ENCODE measurements around the gene DBF4B.

The DBF4B gene

DNA sequence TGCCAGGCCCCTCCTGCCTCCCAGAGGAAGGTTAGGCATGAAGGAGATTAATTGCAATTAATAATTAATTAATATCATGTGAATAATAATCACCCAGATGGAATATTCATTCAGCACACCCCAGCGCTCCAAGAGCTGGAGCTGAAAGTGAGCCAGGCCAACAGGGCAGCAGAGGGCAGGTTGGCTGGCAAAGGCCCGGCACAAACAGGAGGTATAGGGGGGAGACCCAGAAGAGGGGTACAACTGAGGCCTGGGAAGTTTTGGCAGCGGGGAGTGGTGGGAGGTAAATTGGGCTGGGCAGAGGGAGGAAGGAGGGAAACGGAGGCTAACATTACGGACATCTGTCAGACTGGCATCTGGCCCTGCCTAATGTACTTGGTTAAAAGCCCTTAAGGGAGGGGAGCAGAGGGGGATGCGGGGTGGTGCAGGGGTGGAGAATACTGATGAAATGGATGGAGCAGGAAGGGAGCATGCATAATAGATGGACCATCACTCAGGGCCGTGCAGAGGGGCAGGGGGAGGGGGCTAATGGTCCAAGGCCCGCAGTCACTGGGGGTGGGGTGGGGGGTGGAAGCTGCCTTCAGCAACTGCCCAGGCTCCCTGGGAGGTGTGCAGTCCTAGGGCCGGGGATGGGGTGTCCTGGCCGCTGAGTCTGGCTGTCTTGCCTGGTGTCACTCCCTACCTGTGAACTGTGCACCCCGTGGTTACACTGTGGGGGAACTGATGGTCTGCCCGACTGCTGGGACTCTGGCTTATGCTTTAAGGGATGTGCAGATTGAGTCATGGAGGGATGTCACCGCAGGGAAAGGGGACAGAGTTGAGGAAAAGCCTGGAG is 52.2 kb downstream of the DBF4B start:
- no peak for DNase-seq

DNA sequence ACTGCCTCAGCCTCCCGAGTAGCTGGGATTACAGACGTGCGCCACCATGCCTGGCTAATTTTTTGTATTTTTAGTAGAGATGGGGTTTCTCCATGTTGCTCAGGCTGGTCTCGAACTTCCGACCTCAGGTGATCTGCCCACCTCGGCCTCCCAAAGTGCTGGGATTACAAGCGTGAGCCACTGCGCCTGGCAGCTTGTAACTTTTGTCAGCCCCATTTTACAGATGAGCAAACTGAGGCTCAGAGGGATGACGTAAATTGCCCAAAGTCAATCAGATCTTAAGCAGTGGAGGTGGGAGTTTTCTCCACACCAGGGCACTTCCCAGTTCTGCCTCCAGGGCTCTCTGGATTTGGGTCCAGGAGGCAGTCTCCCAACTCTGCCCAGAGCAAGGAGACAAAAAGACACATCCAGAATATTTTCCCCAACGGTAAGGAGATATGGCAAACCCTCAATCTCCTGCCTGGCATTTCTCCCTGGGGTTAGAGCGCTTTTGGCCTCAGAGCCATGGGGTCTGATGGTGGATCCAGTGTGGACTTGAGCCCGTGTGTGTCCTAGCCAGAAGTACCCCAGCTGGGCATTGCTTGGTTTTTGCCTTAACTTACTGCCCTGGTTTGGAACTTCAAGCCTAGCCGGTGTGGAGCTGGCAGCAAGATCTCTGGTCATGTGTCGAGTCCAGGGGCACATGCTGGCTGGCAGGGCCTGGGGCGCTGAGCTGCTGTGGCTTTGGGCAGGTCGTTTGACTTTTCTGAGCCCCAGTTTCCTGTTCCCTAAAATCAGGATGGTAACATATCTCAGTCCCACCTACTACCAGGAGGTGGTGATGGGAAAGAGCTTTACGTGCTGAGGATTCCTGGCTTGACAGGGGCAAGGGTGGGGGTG is 53.7 kb downstream of the DBF4B start:
- no peak for DNase-seq

- DNase-seq: no peak
Observed at GRCh38 chr17:44763170-44763569, 54.7 kb downstream of the DBF4B start.

- no peak for DNase-seq
Observed at GRCh38 chr17:44765965-44766364, 57.5 kb downstream of the DBF4B start.

- DNase-seq: no peak
Observed at GRCh38 chr17:44766409-44767038, 58.1 kb downstream of the DBF4B start.

- DNase-seq: no peak
Observed at GRCh38 chr17:44767493-44767892, 59.0 kb downstream of the DBF4B start.

GRCh38 chr17:44768505-44769142 is 60.2 kb downstream of the DBF4B start:
- DNase-seq: no peak

DNA sequence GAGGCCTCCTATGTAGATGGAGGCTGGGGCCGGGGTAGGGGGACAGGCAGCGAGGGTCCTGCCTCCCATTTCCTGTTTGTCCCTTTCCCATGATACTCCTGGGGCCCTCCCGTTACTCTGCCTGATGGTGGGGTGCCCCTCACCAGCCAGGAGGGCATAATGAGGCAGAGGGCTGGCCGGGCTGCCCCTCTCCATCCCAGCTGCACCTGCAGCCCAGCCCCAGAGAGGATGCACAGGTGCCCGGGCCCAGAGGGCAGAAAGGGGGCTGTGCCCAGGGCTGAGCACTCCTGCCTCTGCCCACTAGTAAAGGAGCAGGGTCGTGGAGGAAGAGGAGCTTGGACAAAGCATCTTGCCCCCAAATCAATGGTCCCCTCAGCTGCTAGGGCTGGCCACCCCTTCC is 60.8 kb downstream of the DBF4B start:
- no peak for DNase-seq

DNA sequence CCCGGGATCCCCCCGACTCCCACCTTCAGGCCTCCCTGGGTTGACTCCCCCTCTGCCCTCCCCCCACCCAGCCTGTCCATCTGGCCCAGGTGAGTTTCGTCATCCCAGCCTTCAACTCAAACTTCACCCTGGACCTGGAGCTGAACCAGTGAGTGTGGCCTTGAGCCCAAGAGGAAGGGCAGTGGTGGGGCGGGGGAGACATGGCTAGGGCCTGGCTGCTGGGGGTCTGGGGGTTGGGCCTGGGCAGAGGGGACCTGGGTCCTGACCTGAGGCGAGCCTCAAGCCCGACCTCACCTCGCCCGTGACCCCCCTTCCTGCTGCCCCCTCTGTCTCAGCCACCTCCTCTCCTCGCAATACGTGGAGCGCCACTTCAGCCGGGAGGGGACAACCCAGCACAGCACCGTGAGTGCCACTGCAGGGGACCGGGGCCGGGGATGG is 61.2 kb downstream of the DBF4B start:
- DNase-seq: no peak

DNA sequence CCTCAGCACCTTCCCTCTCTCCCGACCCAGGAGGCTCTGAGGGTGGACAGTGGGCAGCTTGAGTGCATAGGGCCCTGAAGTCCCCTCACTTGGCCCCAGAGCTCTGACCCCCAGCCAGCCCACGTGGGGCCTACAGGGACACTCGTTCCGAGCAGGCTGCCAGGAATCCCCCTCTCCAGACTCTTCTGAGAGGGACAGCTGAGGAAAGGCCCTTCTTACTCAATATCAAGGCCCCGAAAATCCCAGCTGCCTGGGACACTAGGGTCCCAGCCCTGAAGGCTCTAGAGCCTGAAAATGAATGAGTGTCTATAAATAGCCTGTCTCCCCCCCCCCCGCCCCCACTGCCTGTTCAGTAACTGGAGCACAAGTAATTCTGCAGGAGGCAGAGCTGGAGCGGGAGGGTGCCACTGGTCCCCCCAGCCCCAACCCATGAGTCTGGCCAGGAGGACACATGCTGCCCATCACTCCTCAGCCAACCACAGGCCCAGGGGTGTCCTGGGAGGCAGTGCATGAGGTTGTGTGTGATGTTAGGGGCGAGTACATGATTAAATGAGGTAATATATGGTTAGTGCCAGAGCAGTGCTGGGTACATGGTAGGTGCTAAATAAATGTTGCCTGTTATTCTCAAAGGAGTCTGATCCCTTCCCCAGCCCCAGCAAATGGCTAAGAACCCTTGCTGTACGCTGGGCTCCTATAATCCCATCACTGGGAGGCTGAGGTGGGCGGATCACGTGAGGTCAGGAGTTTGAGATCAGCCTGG is 61.9 kb downstream of the DBF4B start:
- DNase-seq: no peak

DNA sequence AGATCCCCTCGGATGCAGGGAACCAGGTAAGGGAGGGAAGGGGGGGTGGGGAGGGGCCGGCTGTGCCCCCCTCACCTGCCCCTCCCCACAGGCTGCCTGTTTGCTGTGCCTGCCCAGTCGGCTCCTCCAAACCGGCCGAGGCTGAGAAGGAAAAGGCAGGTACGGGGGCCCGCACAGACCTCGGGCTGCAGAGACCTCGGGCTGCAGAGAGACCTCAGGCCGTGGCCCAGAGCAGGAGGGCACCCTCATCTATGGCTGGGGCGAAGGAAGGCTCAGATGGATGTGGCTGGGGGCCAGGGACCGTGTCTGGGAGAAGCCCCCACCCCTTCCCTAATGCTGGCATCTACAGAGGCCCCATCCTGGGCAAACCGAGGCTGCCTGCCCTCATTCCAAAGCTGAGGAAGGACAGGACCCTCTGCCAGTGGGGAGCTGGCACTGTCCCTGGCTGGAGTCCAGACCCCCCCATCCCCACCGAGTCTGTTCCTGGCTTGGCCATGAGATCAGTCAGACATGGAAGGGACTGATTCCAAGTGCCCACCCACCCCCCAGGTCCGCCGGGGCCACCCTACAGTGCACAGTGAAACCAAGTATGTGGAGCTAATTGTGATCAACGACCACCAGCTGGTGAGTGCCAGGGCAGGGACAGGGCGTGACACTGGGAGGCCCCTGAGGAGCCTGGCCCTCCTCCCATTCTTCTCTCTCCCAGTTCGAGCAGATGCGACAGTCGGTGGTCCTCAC is 64.0 kb downstream of the DBF4B start:
- no peak for DNase-seq

DNA sequence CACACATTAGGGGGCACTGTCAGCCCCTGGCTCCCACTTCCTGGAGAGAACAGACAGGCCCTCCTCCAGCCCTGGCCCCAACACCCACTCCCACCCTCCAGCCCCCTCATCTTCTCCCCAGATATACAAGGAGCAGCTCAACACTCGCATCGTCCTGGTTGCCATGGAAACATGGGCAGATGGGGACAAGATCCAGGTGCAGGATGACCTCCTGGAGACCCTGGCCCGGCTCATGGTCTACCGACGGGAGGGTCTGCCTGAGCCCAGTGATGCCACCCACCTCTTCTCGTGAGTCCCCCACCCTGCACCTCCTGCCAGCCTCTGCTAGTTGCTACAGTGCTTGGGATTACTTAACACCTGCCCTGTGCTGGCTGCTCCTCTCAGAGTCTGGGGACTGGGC is 64.7 kb downstream of the DBF4B start:
- no peak for DNase-seq

GRCh38 chr17:44774271-44775135 is 66.0 kb downstream of the DBF4B start:
- peak; percentile 76 for DNase-seq

DNA sequence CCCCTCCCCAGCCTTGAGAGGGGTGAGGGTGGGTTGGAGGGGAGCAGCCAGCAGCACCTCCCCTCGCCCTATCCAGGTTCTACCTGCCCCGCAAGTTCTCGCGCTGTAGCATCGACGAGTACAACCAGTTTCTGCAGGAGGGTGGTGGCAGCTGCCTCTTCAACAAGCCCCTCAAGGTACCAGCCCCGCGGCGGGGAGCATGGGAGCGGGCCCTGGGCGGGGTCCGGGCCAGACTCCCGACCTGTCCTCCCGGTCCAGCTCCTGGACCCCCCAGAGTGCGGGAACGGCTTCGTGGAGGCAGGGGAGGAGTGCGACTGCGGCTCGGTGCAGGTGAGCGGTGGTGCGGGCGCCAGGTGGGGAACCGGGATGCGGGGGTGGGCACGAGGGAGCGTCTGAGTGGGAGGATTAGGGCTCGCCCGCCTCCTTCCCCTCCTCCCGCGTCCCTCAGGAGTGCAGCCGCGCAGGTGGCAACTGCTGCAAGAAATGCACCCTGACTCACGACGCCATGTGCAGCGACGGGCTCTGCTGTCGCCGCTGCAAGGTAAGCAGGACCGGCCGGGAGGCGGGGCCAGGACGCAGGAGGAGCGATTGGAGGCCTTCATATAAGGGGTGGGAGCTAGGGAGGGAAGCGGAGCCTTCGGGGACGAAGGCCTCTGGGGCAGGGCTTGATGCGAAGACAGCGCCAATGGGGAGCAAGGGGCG is 66.8 kb downstream of the DBF4B start:
- DNase-seq: peak; percentile 95

GRCh38 chr17:44775838-44776621 is 67.6 kb downstream of the DBF4B start:
- DNase-seq: no peak

GRCh38 chr17:44776628-44777393 is 68.3 kb downstream of the DBF4B start:
- no peak for DNase-seq

- no peak for DNase-seq
Observed at GRCh38 chr17:44777394-44778348, 69.2 kb downstream of the DBF4B start.

Data from activated CD4-positive, alpha-beta T cell treated with anti-CD3 and anti-CD28 coated beads for 1 hour (primary cell).